Kasumi-1 (cell line): ENCODE measurements around the gene DPEP1.
"Not testable (repeated sequence)": the region's sequence is repeated elsewhere in the genome, so short reads cannot be mapped to it uniquely, and the experiment has no call there.

Experiments
- DNase-seq, 2 experiments: peaks; one replicate each; lab custom pipeline; 2025; lab: John Stamatoyannopoulos, UW

The DPEP1 gene

GRCh38 chr16:89651584-89651983, 38.1 kb downstream of the DPEP1 start:
- DNase-seq = no peak

- DNase-seq = no peak
These were observed 40.3 kb downstream of the DPEP1 start for GRCh38 chr16:89653656-89654295.

GRCh38 chr16:89655062-89655643, 41.7 kb downstream of the DPEP1 start:
- DNase-seq = no peak

- no peak for DNase-seq
These were observed 43.1 kb downstream of the DPEP1 start for GRCh38 chr16:89656435-89657121.

- peak; percentile 54 to 61 for DNase-seq
These were observed 44.2 kb downstream of the DPEP1 start, which contains the start of the genes CHMP1A and SPATA33 for GRCh38 chr16:89657442-89658220. Gene CHMP1A, minus strand, starts transcription at chr16:89657708. Its CDS starts 120 bp downstream, at chr16:89657588. Gene SPATA33, plus strand, starts transcription at chr16:89657836. Its CDS starts 76 bp downstream, at chr16:89657912.

GRCh38 chr16:89658221-89658879, 44.9 kb downstream of the DPEP1 start:
- DNase-seq = peak in 1 of 2 experiments; percentile 21

- DNase-seq = no peak
These were observed 46.7 kb downstream of the DPEP1 start for GRCh38 chr16:89660146-89660545.

GRCh38 chr16:89661215-89661614, 47.8 kb downstream of the DPEP1 start:
- DNase-seq = no peak

GRCh38 chr16:89664238-89664637, 50.8 kb downstream of the DPEP1 start:
- DNase-seq = not testable (repeated sequence)

- DNase-seq = not testable (repeated sequence)
These were observed 53.6 kb downstream of the DPEP1 start for GRCh38 chr16:89667000-89667399.

GRCh38 chr16:89667633-89668032, 54.2 kb downstream of the DPEP1 start:
- no peak for DNase-seq

- DNase-seq = no peak
These were observed 55.3 kb downstream of the DPEP1 start for GRCh38 chr16:89668790-89669158.

- no peak for DNase-seq
These were observed 56.3 kb downstream of the DPEP1 start for GRCh38 chr16:89669755-89670154.

GRCh38 chr16:89670496-89671431, 57.3 kb downstream of the DPEP1 start:
- peak in 1 of 2 experiments; percentile 16 for DNase-seq

GRCh38 chr16:89671565-89671964, 58.1 kb downstream of the DPEP1 start:
- not testable (repeated sequence) for DNase-seq

- no peak for DNase-seq
These were observed 58.9 kb downstream of the DPEP1 start for GRCh38 chr16:89672177-89672941.

GRCh38 chr16:89678258-89678657, 64.8 kb downstream of the DPEP1 start:
- DNase-seq = peak in 1 of 2 experiments; percentile 22

- DNase-seq = no peak
These were observed 72.5 kb downstream of the DPEP1 start for GRCh38 chr16:89685916-89686315.

GRCh38 chr16:89686520-89687091, 73.2 kb downstream of the DPEP1 start, which contains the start of gene CDK10:
Gene CDK10, plus strand, starts transcription at chr16:89686689. Its CDS starts 22 bp downstream, at chr16:89686711.
- DNase-seq = peak; percentile 82 to 86
